ENCODE results near the gene NOS1AP.
"Not testable (repeated sequence)": the region's sequence is repeated elsewhere in the genome, so short reads cannot be mapped to it uniquely, and the experiment has no call there.

Gene NOS1AP

DNA sequence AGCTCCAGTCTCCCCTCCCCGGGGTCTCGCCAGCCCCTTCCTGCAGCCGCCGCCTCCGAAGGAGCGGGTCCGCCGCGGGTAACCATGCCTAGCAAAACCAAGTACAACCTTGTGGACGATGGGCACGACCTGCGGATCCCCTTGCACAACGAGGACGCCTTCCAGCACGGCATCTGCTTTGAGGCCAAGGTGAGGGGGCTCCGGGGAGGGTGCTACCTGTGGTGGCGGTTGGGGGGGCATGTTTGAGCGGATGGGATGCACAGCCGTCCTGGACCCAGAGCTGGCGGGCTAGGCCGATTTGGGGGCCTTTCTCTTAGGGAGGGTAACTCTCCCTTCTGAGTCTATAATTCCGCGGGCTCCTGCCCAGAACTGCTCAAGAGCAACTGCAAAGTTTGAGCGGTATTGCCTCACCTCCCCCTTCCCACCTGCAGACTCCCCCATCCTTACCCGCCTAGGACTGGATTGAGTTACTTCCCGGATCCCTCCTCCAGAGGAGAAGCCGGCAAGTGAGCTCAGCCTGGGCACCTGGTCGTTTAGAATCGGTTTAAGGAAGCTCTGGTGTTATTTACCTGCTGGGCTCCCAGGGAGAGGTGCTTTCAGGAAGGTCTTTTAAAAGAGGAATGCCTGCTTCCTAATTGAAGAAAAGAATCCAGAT lies 730 bp downstream of the NOS1AP start:
- ATAC-seq: no peak
- peak; percentile 3 for DNase-seq
- Mint-ChIP-seq H3K27me3 (peaks cover 58% of the 10 kb centered on the region), H3K36me3 (ENCODE audit: low read depth) (no peaks in the 10 kb centered on the region), H3K4me3 (peak overlapping the region; percentile 68), H3K4me1 (no peaks in the 10 kb centered on the region), H3K27ac (no peak overlapping the region), H3K9me3 (no peaks in the 10 kb centered on the region)

DNA sequence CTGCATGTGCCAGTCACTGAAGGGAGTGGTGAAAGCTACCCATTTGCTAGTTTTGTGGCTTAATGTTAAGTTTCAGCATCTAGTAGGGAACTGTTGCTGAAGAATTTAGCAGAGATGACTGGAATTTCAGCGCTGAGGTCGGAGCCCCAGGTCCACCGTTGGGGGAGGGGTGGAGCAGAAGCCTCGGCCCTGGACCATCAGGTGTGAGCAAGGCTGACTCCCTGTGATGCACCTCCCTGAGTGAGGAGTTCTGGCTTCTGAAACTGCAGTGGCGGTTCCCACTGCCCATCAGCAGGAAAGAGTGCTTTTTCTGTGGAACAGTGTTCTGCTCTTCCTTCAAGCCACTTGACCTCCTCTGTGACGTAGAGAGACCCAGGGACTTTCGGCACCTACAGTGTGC lies 1.3 kb downstream of the NOS1AP start:
- no peaks in the 10 kb centered on the region for H3K4me1 Mint-ChIP-seq
- no peak for ATAC-seq
- no peak for DNase-seq
- H3K27me3 Mint-ChIP-seq: peaks cover 60% of the 10 kb centered on the region
- H3K4me3 Mint-ChIP-seq: peak overlapping the region; percentile 68
- H3K36me3 Mint-ChIP-seq (ENCODE audit: low read depth): no peaks in the 10 kb centered on the region
- H3K27ac Mint-ChIP-seq: no peak overlapping the region
- no peaks in the 10 kb centered on the region for H3K9me3 Mint-ChIP-seq

DNA sequence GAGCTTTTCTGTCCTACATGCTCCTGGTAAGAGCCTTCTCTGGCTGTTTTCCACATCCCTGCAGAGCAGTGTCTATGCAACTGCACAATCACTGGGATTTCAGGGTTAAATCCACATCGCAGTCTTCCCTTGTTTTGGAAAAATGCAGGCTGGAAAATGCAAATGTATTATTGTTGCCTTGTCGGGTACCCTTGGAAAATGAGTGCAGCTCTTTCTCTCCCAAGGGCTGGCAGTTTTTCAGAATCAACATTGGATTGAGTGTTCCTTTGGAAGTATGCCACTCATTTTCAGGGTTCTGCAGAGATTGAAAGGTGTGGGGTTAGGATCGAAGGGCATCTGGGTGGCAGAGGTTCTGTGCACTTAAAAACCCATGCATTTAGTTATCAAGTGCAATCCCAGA lies 3.2 kb downstream of the NOS1AP start:
- DNase-seq (no peak), ATAC-seq (no peak)
- Mint-ChIP-seq H3K9me3 (no peaks in the 10 kb centered on the region), H3K27me3 (peaks cover 64% of the 10 kb centered on the region), H3K36me3 (ENCODE audit: low read depth) (no peaks in the 10 kb centered on the region), H3K4me3 (no peak overlapping the region), H3K27ac (no peak overlapping the region), H3K4me1 (no peaks in the 10 kb centered on the region)

- no peaks in the 10 kb centered on the region for H3K36me3 Mint-ChIP-seq (ENCODE audit: low read depth)
- H3K27me3 Mint-ChIP-seq: peaks cover 66% of the 10 kb centered on the region
- no peaks in the 10 kb centered on the region for H3K4me1 Mint-ChIP-seq
- H3K4me3 Mint-ChIP-seq: no peak overlapping the region
- H3K27ac Mint-ChIP-seq: no peak overlapping the region
- ATAC-seq: no peak
- H3K9me3 Mint-ChIP-seq: no peaks in the 10 kb centered on the region
- DNase-seq: no peak
These were observed 5.0 kb downstream of the NOS1AP start for GRCh38 chr1:162074276-162075005.

GRCh38 chr1:162075862-162076261 lies 6.4 kb downstream of the NOS1AP start:
- DNase-seq (no peak), ATAC-seq (no peak)
- H3K4me3 Mint-ChIP-seq: no peak overlapping the region
- no peak overlapping the region for H3K27ac Mint-ChIP-seq
- H3K27me3 Mint-ChIP-seq: peaks cover 58% of the 10 kb centered on the region
- H3K9me3 Mint-ChIP-seq: no peaks in the 10 kb centered on the region
- no peaks in the 10 kb centered on the region for H3K4me1 Mint-ChIP-seq
- no peaks in the 10 kb centered on the region for H3K36me3 Mint-ChIP-seq (ENCODE audit: low read depth)

GRCh38 chr1:162077648-162078299 lies 8.3 kb downstream of the NOS1AP start:
- Mint-ChIP-seq H3K36me3 (ENCODE audit: low read depth) (no peaks in the 10 kb centered on the region), H3K9me3 (no peaks in the 10 kb centered on the region), H3K27me3 (peaks cover 43% of the 10 kb centered on the region), H3K27ac (no peak overlapping the region), H3K4me3 (no peak overlapping the region), H3K4me1 (no peaks in the 10 kb centered on the region)
- no peak for DNase-seq
- no peak for ATAC-seq

GRCh38 chr1:162079030-162079429 lies 9.5 kb downstream of the NOS1AP start:
- H3K4me3 Mint-ChIP-seq: no peak overlapping the region
- H3K27ac Mint-ChIP-seq: no peak overlapping the region
- peaks cover 45% of the 10 kb centered on the region for H3K27me3 Mint-ChIP-seq
- ATAC-seq: no peak
- peaks cover 3% of the 10 kb centered on the region for H3K9me3 Mint-ChIP-seq
- DNase-seq: no peak
- H3K4me1 Mint-ChIP-seq: no peaks in the 10 kb centered on the region
- H3K36me3 Mint-ChIP-seq (ENCODE audit: low read depth): no peaks in the 10 kb centered on the region

- no peak for DNase-seq
- no peak for ATAC-seq
- H3K27me3 Mint-ChIP-seq: peaks cover 39% of the 10 kb centered on the region
- no peaks in the 10 kb centered on the region for H3K36me3 Mint-ChIP-seq (ENCODE audit: low read depth)
- H3K9me3 Mint-ChIP-seq: peaks cover 4% of the 10 kb centered on the region
- H3K4me1 Mint-ChIP-seq: no peaks in the 10 kb centered on the region
- H3K4me3 Mint-ChIP-seq: no peak overlapping the region
- H3K27ac Mint-ChIP-seq: no peak overlapping the region
These were observed 11.1 kb downstream of the NOS1AP start for GRCh38 chr1:162080472-162081015.

GRCh38 chr1:162081316-162081715 lies 11.8 kb downstream of the NOS1AP start:
- Mint-ChIP-seq H3K27me3 (peaks cover 35% of the 10 kb centered on the region), H3K4me3 (no peak overlapping the region), H3K4me1 (no peaks in the 10 kb centered on the region), H3K9me3 (peaks cover 4% of the 10 kb centered on the region), H3K36me3 (ENCODE audit: low read depth) (no peaks in the 10 kb centered on the region), H3K27ac (no peak overlapping the region)
- ATAC-seq: no peak
- no peak for DNase-seq

GRCh38 chr1:162082080-162082479 lies 12.6 kb downstream of the NOS1AP start:
- DNase-seq; H3K27ac Mint-ChIP-seq; ATAC-seq; H3K4me1 Mint-ChIP-seq; H3K9me3 Mint-ChIP-seq; H3K36me3 Mint-ChIP-seq (ENCODE audit: low read depth); H3K4me3 Mint-ChIP-seq: not testable (repeated sequence)
- peaks cover 31% of the 10 kb centered on the region for H3K27me3 Mint-ChIP-seq

- peaks cover 4% of the 10 kb centered on the region for H3K9me3 Mint-ChIP-seq
- H3K27me3 Mint-ChIP-seq: peaks cover 21% of the 10 kb centered on the region
- H3K4me3 Mint-ChIP-seq: no peak overlapping the region
- H3K4me1 Mint-ChIP-seq: no peaks in the 10 kb centered on the region
- no peak overlapping the region for H3K27ac Mint-ChIP-seq
- no peak for ATAC-seq
- no peak for DNase-seq
- H3K36me3 Mint-ChIP-seq (ENCODE audit: low read depth): no peaks in the 10 kb centered on the region
These were observed 13.8 kb downstream of the NOS1AP start for GRCh38 chr1:162083273-162083672.

- Mint-ChIP-seq H3K4me3 (no peak overlapping the region), H3K27me3 (peaks cover 15% of the 10 kb centered on the region), H3K9me3 (peaks cover 4% of the 10 kb centered on the region)
These were observed 16.5 kb downstream of the NOS1AP start for GRCh38 chr1:162085991-162086390.

DNA sequence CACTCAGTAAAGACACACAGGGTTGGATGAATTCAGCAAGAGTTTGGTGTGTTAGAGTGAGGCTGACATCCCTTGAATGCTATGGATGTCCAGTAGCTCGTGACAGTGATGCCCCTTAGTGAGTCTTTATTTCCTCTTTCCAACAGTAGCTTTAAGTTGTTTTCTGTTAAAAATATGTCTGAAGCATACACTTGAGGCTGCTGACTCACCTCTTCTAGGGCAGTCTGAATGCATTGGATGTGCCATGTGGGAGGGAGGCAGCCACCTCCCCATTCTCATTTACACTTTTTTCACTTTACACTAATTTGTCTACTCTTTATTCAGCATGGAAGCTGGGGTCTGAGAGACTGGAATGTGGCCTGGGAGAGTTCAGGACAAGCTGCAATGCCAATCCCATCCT lies 17.6 kb downstream of the NOS1AP start:
- H3K4me3 Mint-ChIP-seq: no peak overlapping the region
- peaks cover 21% of the 10 kb centered on the region for H3K27me3 Mint-ChIP-seq
- peaks cover 4% of the 10 kb centered on the region for H3K9me3 Mint-ChIP-seq
- no peaks in the 10 kb centered on the region for H3K4me1 Mint-ChIP-seq
- no peak for DNase-seq
- no peak overlapping the region for H3K27ac Mint-ChIP-seq
- ATAC-seq: no peak
- no peaks in the 10 kb centered on the region for H3K36me3 Mint-ChIP-seq (ENCODE audit: low read depth)

More at GRCh38 chr1:162085991-162086390, 16.5 kb downstream of the NOS1AP start:
- ATAC-seq (no peak), DNase-seq (no peak)
- H3K36me3 Mint-ChIP-seq (ENCODE audit: low read depth): no peaks in the 10 kb centered on the region
- H3K4me1 Mint-ChIP-seq: no peaks in the 10 kb centered on the region
- H3K27ac Mint-ChIP-seq: no peak overlapping the region

GRCh38 chr1:162087574-162087973 lies 18.1 kb downstream of the NOS1AP start:
- ATAC-seq (no peak), DNase-seq (no peak)
- peaks cover 18% of the 10 kb centered on the region for H3K27me3 Mint-ChIP-seq
- no peaks in the 10 kb centered on the region for H3K4me1 Mint-ChIP-seq
- H3K4me3 Mint-ChIP-seq: no peak overlapping the region
- H3K27ac Mint-ChIP-seq: no peak overlapping the region
- H3K36me3 Mint-ChIP-seq (ENCODE audit: low read depth): no peaks in the 10 kb centered on the region
- peaks cover 4% of the 10 kb centered on the region for H3K9me3 Mint-ChIP-seq
